GM12892 (cell line): Measurements from ENCODE around the gene GPR176.

Source experiments
- POLR2A ChIP-seq: IDR thresholded peaks from 2 replicates; pipeline ENCODE4 v1.6.1; 2011; ENCODE audit warnings: low read depth, low read length, control low read depth
- POLR2AphosphoS5 ChIP-seq: IDR thresholded peaks from 2 replicates; pipeline ENCODE4 v1.6.1; 2011; ENCODE audit warnings: low read depth, low read length, control low read depth
- TAF1 ChIP-seq: IDR thresholded peaks from 2 replicates; pipeline ENCODE4 v1.6.1; 2011; ENCODE audit warnings: low read depth, mild to moderate bottlenecking, control low read depth, low read length, borderline replicate concordance

- TF ChIP-seq POLR2AphosphoS5, result no peak
- TF ChIP-seq POLR2A, result no peak
- no peak for TF ChIP-seq TAF1
Measured at GRCh38 chr15:39828374-39828931, 91.6 kb downstream of the GPR176 start.
